H1 (cell line): ENCODE data around the gene LGALS4. TPM values are rescaled to one million over a fixed set of nuclear protein-coding genes. Genes with fewer than 3 reads are reported as not detected.

Experiments used
- CBX8 ChIP-seq: fragments of 300-800, 300-1000 bp; sonication (generic); IDR thresholded peaks from 2 replicates; pipeline ENCODE4 v1.7.1; 2016; ENCODE audit warnings: low read depth, low read length, borderline replicate concordance
- CREB1 ChIP-seq: IDR thresholded peaks from 2 replicates; pipeline ENCODE4 v1.6.1; 2012; ENCODE audit warnings: inconsistent platforms
- EP300 ChIP-seq, 2 experiments: IDR thresholded peaks; 1 replicate in 1 of 2; 2 replicates in 1 of 2; pipeline ENCODE4 v1.6.1; 2011 to 2012; ENCODE audit warnings: low read depth in 2 of 2, low read length in 2 of 2, mild to moderate bottlenecking in 2 of 2, borderline replicate concordance in 1 of 2, inconsistent platforms in 1 of 2, moderate library complexity in 1 of 2
- JUND ChIP-seq: IDR thresholded peaks from 2 replicates; pipeline ENCODE4 v1.6.1; 2011; ENCODE audit warnings: mild to moderate bottlenecking, improper control_type of control experiment, low read length
- NRF1 ChIP-seq: IDR thresholded peaks from 2 replicates; pipeline ENCODE4 v1.6.1; 2011; ENCODE audit warnings: mild to moderate bottlenecking, low read depth, low read length, improper control_type of control experiment
- RFX5 ChIP-seq: IDR thresholded peaks from 2 replicates; pipeline ENCODE4 v1.6.1; 2011; ENCODE audit warnings: low read depth, low read length, improper control_type of control experiment, borderline replicate concordance
- SAP30 ChIP-seq: fragments of 300-600 bp; sonication (generic); IDR thresholded peaks from 2 replicates; pipeline ENCODE4 v1.7.1; 2012; ENCODE audit warnings: low read length, moderate library complexity, mild to moderate bottlenecking, inconsistent platforms; ENCODE audit not compliant: insufficient read depth, insufficient replicate concordance
- SIX5 ChIP-seq: IDR thresholded peaks from 2 replicates; pipeline ENCODE4 v1.6.1; 2011; ENCODE audit warnings: mild to moderate bottlenecking, low read depth, low read length
- SUZ12 ChIP-seq: fragments of 200-600 bp; sonication (generic); IDR thresholded peaks from 2 replicates; pipeline ENCODE4 v1.6.1; 2012; ENCODE audit warnings: mild to moderate bottlenecking, inconsistent platforms, low read length, moderate library complexity, mixed read lengths
- USF2 ChIP-seq: IDR thresholded peaks from 2 replicates; pipeline ENCODE4 v1.6.1; 2011; ENCODE audit warnings: low read length, improper control_type of control experiment
- YY1 ChIP-seq: IDR thresholded peaks from 2 replicates; pipeline ENCODE4 v1.6.1; 2011; ENCODE audit warnings: low read depth, mild to moderate bottlenecking, low read length
- polyA plus RNA-seq, 7 experiments: library from polyadenylated mRNA; depleted of rRNA in 3 of 7; stranded (reverse) in 5 of 7; unstranded in 2 of 7; fragments of >200 nt in 5 of 7; fragments of 200-250 nt in 2 of 7; gene quantifications; 1 replicate in 5 of 7; 2 replicates in 1 of 7; 4 replicates in 1 of 7; pipeline versions ENCODE4 v1.2.1 to v1.2.3, GENCODE V29; 2011 to 2013; ENCODE audit warnings: missing spikeins in 2 of 7, mixed read lengths in 2 of 7
- total RNA-seq: library from RNA; stranded (reverse); fragmentation: NEBNext Ultra II Directional; extraction: Animal tissue kit (Norgen Biotek cat#: 25700); gene quantifications from 2 replicates; pipeline ENCODE4 v1.2.1, GENCODE V29; 2021

The LGALS4 gene
- total and polyA plus RNA-seq, 2 of the 8 experiments (the other 6 are each of a cell fraction or from before 2014, with no cell fraction given), result 0.32 to 0.37 TPM

DNA sequence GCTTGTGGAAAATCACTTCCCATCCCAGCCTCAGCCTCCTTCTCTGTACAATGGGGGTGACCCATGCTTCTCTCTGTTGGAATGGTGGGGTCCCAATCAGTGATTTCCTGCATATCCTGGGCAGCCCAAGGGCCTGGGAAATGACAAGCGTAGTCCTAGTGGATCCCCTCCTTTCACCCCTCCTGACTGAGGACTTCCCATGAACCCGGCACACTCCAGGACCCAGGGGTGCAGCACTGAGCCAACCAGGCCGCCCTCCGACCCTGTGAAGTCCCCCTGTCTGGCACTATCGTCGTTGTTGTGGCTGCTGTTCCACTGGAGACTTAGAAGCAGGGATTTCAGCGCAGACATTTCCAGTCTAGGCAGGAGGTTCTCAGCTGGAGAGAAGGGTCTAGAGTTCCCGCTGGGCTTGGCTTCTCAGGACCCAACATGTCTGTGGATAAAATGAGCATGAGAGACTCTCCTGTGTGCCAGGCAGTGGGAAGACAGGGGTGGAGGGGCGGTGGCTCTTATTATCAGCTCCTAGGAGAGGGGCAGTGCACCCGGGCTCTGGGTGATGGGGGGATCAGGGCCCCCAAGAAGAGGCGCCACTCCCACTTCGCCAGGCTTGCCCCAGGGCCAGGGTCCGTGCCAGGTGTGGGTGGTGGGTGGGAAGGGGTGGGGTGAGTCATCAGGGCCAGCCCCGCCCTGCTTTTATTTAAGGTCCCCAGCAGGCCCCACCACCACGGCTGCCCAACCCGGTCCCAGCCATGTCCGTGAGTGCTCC is 24.1 kb downstream of the LGALS4 start, which contains the start of gene LGALS7B (continued):
- TF ChIP-seq CBX8, result no peak
- no peak for TF ChIP-seq USF2
- TF ChIP-seq NRF1, result no peak
- TF ChIP-seq SUZ12, result no peak
- TF ChIP-seq CREB1, result no peak
- TF ChIP-seq SAP30, result no peak
- no peak for TF ChIP-seq EP300 (IDR thresholded peaks at IDR 0.05; ENCODE audit: borderline replicate concordance in 1 of 2, low read depth in 2 of 2, low read length in 2 of 2)
- no peak for TF ChIP-seq SIX5
- TF ChIP-seq RFX5, result no peak
- no peak for TF ChIP-seq JUND
- no peak for TF ChIP-seq YY1
